Left renal cortex interstitium (tissue), 4 donors: Measurements from ENCODE around the gene TNFRSF12A. TPM values are rescaled to one million over a fixed set of nuclear protein-coding genes. Genes with fewer than 3 reads are reported as not detected.
"Not testable (repeated sequence)": the region's sequence is repeated elsewhere in the genome, so short reads cannot be mapped to it uniquely, and the experiment has no call there.

Source experiments
- DNase-seq, 4 donors: peaks; one replicate each; pipeline ENCODE4 v3.0.0-alpha.2; 2013; ENCODE audit warnings: low read depth in 4 of 4, low spot score in 2 of 4, missing footprints in 1 of 4
- polyA plus RNA-seq, 4 donors: library from polyadenylated mRNA; unstranded; fragments of 120-200 nt; gene quantifications; one replicate each; pipeline ENCODE4 v1.2.1, GENCODE V29; 2013; ENCODE audit not compliant: insufficient read length in 4 of 4

The TNFRSF12A gene
- polyA plus RNA-seq, 4 donors = 10.1 to 23.1 (median 16.9) TPM

DNA sequence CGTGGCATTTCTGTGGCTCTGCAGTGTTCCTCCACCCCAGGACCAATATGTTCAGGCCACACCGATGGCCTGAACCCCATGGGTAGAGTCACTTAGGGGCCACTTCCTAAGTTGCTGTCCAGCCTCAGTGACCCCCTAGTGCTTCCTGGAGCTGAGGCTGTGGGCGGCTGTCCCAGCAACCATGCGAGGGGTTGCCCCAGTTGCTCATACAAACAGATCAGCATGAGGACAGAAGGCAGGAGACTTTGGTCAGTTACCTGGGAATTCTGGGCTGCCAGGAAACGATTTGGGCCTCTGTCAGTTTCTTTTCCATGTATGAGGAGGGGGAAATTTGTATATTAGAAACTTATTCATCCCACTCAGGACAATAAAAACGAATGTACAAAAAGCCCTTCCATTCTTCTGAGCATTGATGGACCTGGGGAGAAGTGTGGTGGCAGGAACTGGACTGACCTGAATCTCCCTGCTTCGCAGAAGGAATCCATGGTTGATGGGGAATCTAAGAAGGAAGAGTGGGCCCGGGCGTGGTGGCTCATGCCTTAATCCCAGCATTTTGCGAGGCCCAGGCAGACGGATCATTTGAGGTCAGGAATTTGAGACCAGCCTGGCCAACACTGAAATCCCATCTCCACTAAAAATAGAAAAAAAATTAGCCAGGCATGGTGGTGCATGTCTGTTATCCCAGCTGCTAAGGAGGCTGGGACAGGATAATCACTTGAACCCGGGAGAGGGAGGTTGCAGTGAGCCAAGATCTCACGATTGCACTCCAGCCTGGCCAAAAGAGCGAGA, 40.4 kb downstream of the TNFRSF12A start:
- DNase-seq = no peak

DNA sequence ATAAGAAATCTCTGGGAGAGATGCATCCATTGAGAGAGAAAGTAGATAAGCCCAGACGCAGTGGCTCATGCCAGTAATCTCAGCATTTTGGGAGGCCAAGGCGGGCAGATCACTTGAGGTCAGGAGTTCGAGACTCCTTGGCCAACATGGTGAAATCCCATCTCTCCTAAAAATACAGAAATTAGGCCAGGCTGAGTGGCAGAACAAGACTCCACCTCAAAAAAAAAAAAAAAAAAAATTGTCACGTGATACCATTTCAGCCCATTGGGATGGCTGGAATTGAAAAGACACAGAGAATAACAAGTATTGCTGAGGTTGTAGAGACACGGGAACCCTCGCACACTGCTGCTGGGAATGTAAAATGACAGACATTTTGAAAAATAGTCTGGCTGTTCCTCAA, 42.4 kb downstream of the TNFRSF12A start:
- no peak for DNase-seq

GRCh38 chr16:3063625-3064386, 43.6 kb downstream of the TNFRSF12A start:
- no peak for DNase-seq

- no peak for DNase-seq
These were observed 45.0 kb downstream of the TNFRSF12A start, which contains the start of gene IL32 for GRCh38 chr16:3065069-3065741. IL32 (plus strand) TSS chr16:3065640; CDS start chr16:3065812, 172 bp downstream.

DNA sequence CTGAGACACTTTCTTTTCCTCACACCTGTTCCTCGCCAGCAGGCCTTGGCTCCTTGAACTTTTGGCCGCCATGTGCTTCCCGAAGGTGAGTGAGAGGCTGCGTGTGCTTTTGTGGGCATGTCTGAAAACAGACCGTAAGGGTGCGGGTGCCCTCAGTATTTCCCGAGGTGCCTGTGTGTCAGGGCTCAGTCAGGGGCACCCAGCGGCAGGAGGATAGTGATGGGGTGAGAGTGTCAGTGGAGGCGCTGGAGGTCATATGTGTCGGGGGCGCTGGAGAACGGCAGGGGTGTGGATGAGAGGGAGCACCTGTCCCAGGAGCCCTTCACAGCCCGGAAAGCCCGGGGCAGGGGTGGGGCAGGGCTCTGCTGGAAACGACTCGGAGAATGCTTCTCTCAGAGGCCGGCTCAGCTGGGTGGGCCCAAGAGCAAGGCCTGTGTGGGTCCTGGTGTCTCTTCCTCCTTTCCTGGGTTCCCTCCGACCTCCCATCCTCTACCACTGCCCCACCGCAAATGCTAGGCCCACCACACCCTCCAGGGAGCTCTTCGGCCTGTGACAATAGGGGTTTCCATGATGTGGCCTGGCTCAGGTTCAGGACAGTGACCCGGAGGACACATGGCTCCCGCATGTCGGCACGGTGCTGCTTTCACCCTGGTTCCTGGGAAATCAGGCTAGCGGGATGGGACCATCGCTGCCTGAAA, 45.7 kb downstream of the TNFRSF12A start:
- DNase-seq = no peak

DNA sequence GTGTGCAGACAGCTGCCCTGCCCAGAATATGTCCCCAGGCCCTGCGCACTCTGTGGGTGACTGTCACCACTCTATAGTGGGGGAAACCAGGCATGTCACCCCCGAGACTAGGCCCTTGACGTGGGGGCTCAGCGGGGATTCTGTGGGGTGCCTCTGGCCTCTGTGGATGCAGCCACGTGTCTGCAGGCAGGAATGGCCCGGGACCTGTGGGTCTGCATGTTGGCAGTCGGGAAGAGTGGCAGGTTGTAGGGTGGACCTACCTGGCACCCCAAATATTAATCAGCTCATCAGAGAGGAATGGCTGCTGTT, 46.2 kb downstream of the TNFRSF12A start:
- DNase-seq = no peak

DNA sequence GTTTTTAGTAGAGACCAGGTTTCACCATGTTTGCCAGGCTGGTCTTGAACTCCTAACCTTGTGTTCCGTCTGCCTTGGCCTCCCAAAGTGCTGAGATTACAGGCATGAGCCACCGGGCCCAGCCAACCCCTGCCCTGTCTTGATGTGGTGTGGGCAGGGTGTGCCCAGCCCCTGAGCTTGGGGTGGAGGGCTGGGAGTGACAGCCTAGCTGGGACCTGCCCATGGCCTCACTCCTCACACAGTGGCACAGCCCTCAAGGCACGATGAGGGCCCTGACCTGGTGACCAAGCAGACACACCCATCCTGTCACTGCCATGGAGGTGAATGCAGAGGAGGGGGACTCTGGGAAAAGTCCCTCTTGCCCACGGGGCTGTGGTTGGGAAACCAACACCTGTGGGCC, 48.3 kb downstream of the TNFRSF12A start:
- no peak for DNase-seq

DNA sequence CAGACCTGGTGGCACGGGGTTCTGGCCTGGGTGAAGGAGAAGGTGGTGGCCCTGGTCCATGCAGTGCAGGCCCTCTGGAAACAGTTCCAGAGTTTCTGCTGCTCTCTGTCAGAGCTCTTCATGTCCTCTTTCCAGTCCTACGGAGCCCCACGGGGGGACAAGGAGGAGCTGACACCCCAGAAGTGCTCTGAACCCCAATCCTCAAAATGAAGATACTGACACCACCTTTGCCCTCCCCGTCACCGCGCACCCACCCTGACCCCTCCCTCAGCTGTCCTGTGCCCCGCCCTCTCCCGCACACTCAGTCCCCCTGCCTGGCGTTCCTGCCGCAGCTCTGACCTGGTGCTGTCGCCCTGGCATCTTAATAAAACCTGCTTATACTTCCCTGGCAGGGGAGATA, 49.0 kb downstream of the TNFRSF12A start:
- not testable (repeated sequence) for DNase-seq

DNA sequence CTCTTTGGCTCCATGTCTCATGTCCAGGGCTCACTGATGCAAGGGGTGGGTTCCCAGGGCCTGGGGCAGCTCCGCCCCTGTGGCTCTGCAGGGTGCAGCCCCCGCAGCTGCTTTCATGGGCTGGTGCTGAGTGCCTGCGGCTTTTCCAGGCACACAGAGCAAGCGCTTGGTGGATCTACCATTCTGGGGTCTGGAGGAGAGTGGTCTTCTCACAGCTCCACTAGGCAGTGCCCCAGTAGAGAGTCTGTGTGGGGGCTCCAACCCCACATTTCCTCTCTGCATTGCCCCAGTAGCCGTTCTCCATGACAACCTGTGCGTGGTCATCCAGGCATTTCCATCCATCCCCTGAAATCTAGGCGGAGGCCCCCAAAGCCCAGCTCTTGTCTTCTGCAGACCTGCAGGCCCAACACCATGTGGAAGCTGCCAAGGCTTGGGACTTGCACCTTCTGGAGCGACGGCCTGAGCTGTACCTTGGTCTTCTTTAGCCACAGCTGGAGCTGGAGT, 50.5 kb downstream of the TNFRSF12A start:
- no peak for DNase-seq

DNA sequence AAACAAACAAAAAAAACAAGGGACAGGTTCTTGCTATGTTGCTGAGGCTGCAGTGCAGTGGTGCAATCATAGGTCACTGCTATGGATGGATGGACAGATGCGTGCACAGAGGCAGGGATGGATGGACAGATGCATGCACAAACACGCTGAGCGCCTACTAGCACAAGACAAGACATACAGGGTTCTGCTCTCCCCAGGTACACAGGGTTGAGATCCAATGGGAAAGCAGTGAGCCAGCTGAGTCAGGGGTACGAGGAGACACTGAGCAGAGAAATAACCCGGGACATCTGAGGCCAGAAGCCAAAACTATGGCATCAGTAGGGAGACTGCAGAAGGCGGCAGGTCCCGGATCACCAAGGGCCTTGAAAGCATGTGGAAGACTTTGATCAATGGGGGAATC, 51.5 kb downstream of the TNFRSF12A start:
- no peak for DNase-seq

Other genes starting within 250 kb of the TNFRSF12A start
- gene ELOB, start 243.1 kb upstream of the TNFRSF12A start, polyA plus RNA-seq = 100 to 1,000 TPM; 205 to 367 (median 263) TPM
- under 1 TPM in 3 of 4 donors, not detected in 1; 0.13 to 0.97 (median 0.46) TPM for gene PRSS33, start 232.8 kb upstream of the TNFRSF12A start, polyA plus RNA-seq
- not detected for gene PRSS41, start 221.9 kb upstream of the TNFRSF12A start, polyA plus RNA-seq
- gene PRSS21, start 203.1 kb upstream of the TNFRSF12A start, polyA plus RNA-seq = not detected
- 1 to 10 TPM in 1 of 4 donors, under 1 TPM in 3; 0.19 to 1.2 (median 0.61) TPM for gene ZG16B, start 190.1 kb upstream of the TNFRSF12A start, polyA plus RNA-seq
- gene PRSS22, start 162.2 kb upstream of the TNFRSF12A start, polyA plus RNA-seq = 10 to 100 TPM in 1 of 4 donors, 1 to 10 TPM in 3; 6.3 to 16.6 (median 8.4) TPM
- 10 to 100 TPM; 21.9 to 38.4 (median 27.9) TPM for gene FLYWCH2, start 137.2 kb upstream of the TNFRSF12A start, polyA plus RNA-seq
- gene FLYWCH1, start 108.4 kb upstream of the TNFRSF12A start, polyA plus RNA-seq = 10 to 100 TPM; 19.3 to 40.9 (median 25.4) TPM
- gene KREMEN2, start 56.1 kb upstream of the TNFRSF12A start, polyA plus RNA-seq = 1 to 10 TPM; 1.1 to 2.7 (median 2.3) TPM
- 10 to 100 TPM in 2 of 4 donors, 1 to 10 TPM in 2; 8.7 to 11.4 (median 9.9) TPM for gene PAQR4, start 51.0 kb upstream of the TNFRSF12A start, polyA plus RNA-seq
- 10 to 100 TPM in 3 of 4 donors, 1 to 10 TPM in 1; 9.8 to 29.0 (median 20.1) TPM for gene PKMYT1, start 39.9 kb upstream of the TNFRSF12A start, polyA plus RNA-seq
- gene CLDN9, start 7.4 kb upstream of the TNFRSF12A start, polyA plus RNA-seq = 1 to 10 TPM; 2.2 to 4.8 (median 2.9) TPM
- 10 to 100 TPM; 32.8 to 39.4 (median 35.9) TPM for gene CLDN6, start 2.2 kb upstream of the TNFRSF12A start, polyA plus RNA-seq
- 10 to 100 TPM; 54.2 to 86.5 (median 68.9) TPM for gene HCFC1R1, start 3.6 kb downstream of the TNFRSF12A start, polyA plus RNA-seq
- 10 to 100 TPM; 28.5 to 36.4 (median 33.1) TPM for gene THOC6, start 3.7 kb downstream of the TNFRSF12A start, polyA plus RNA-seq
- gene BICDL2, start 16.6 kb downstream of the TNFRSF12A start, polyA plus RNA-seq = 1 to 10 TPM; 1.5 to 6.9 (median 2.5) TPM
- gene MMP25, start 26.2 kb downstream of the TNFRSF12A start, polyA plus RNA-seq = 1 to 10 TPM in 2 of 4 donors, under 1 TPM in 2; 0.51 to 3.2 (median 1.2) TPM
- gene IL32, start 45.3 kb downstream of the TNFRSF12A start, polyA plus RNA-seq = 10 to 100 TPM; 28.2 to 40.2 (median 32.9) TPM
- gene ZSCAN10, start 78.9 kb downstream of the TNFRSF12A start, polyA plus RNA-seq = under 1 TPM; 0.18 to 0.49 (median 0.20) TPM
- 10 to 100 TPM; 15.7 to 22.6 (median 17.8) TPM for gene ZNF205, start 92.2 kb downstream of the TNFRSF12A start, polyA plus RNA-seq
- gene ZNF213, start 114.7 kb downstream of the TNFRSF12A start, polyA plus RNA-seq = 10 to 100 TPM in 3 of 4 donors, 1 to 10 TPM in 1; 9.6 to 16.4 (median 15.4) TPM
- gene OR1F1, start 167.8 kb downstream of the TNFRSF12A start, polyA plus RNA-seq = not detected
- 10 to 100 TPM; 12.2 to 14.3 (median 13.3) TPM for gene ZNF200, start 214.8 kb downstream of the TNFRSF12A start, polyA plus RNA-seq
- under 1 TPM; 0.16 to 0.51 (median 0.29) TPM for gene MEFV, start 236.3 kb downstream of the TNFRSF12A start, polyA plus RNA-seq